Measurements from ENCODE around the gene THYN1. TPM values are rescaled to one million over a fixed set of nuclear protein-coding genes. Genes with fewer than 3 reads are reported as not detected.
"Not testable (repeated sequence)": the region's sequence is repeated elsewhere in the genome, so short reads cannot be mapped to it uniquely, and the experiment has no call there.

Gene THYN1
- total RNA-seq, 1 donor from 2014 or later, result 27.7 TPM

DNA sequence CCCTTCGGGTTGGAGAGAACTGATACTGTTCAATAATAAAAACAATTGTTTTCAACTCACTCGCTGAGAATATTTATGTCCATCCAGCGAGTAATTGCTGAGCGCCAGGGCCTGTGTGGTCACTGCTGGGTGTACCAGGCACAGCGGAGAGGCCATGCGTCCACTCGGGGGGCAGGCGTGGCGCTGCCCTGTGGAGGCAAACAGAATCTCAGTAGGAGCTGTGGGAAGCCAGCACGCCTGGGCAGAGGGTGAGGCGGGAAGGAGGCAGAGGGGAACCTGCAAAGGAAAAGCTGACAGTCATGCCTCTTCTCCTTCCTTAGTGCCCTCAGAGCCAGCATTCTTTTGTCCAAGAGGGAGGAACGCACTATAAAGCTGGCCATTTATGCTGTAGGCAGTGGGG, 34.4 kb upstream of the THYN1 start:
- no peak overlapping the region for H3K27ac Mint-ChIP-seq
- ATAC-seq (ENCODE audit: low read depth), result no peak
- ChIA-PET CTCF (no interaction called here), POLR2A (no interaction called here)
- no peaks in the 10 kb centered on the region for H3K9me3 Mint-ChIP-seq
- TF ChIP-seq, protein P1, sequence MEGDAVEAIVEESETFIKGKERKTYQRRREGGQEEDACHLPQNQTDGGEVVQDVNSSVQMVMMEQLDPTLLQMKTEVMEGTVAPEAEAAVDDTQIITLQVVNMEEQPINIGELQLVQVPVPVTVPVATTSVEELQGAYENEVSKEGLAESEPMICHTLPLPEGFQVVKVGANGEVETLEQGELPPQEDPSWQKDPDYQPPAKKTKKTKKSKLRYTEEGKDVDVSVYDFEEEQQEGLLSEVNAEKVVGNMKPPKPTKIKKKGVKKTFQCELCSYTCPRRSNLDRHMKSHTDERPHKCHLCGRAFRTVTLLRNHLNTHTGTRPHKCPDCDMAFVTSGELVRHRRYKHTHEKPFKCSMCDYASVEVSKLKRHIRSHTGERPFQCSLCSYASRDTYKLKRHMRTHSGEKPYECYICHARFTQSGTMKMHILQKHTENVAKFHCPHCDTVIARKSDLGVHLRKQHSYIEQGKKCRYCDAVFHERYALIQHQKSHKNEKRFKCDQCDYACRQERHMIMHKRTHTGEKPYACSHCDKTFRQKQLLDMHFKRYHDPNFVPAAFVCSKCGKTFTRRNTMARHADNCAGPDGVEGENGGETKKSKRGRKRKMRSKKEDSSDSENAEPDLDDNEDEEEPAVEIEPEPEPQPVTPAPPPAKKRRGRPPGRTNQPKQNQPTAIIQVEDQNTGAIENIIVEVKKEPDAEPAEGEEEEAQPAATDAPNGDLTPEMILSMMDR (IDR thresholded peaks at IDR 0.05), result no peak
- no peaks in the 10 kb centered on the region for H3K36me3 Mint-ChIP-seq (ENCODE audit: low read depth)
- H3K4me3 Mint-ChIP-seq, result no peak overlapping the region
- H3K27me3 Mint-ChIP-seq, result peaks cover 10% of the 10 kb centered on the region
- no peaks in the 10 kb centered on the region for H3K4me1 Mint-ChIP-seq
- no peak for DNase-seq
- intact Hi-C loops (cut with micrococcal nuclease), result no loop called here

DNA sequence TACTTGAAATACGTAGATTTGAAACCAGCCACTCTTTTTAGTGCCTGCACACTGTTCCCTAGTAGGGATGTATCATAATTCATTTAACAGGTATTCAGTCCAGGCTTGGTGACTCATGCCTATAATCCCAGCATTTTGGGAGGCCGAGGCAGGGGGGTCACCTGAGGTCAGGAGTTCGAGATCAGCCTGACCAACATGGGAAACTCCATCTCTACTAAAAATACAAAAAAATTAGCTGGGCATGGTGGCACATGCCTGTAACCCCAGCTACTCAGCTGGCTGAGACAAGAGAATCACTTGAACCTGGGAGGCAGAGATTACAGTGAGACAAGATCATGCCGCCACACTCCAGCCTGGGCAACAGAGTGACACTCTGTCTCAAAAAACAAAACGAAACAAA, 31.2 kb upstream of the THYN1 start:
- CTCF ChIA-PET; H3K9me3 Mint-ChIP-seq; H3K4me3 Mint-ChIP-seq; H3K4me1 Mint-ChIP-seq; ATAC-seq (ENCODE audit: low read depth); H3K27ac Mint-ChIP-seq; H3K36me3 Mint-ChIP-seq (ENCODE audit: low read depth); DNase-seq; intact Hi-C loops (cut with micrococcal nuclease); POLR2A ChIA-PET: not testable (repeated sequence)
- H3K27me3 Mint-ChIP-seq, result peaks cover 24% of the 10 kb centered on the region

DNA sequence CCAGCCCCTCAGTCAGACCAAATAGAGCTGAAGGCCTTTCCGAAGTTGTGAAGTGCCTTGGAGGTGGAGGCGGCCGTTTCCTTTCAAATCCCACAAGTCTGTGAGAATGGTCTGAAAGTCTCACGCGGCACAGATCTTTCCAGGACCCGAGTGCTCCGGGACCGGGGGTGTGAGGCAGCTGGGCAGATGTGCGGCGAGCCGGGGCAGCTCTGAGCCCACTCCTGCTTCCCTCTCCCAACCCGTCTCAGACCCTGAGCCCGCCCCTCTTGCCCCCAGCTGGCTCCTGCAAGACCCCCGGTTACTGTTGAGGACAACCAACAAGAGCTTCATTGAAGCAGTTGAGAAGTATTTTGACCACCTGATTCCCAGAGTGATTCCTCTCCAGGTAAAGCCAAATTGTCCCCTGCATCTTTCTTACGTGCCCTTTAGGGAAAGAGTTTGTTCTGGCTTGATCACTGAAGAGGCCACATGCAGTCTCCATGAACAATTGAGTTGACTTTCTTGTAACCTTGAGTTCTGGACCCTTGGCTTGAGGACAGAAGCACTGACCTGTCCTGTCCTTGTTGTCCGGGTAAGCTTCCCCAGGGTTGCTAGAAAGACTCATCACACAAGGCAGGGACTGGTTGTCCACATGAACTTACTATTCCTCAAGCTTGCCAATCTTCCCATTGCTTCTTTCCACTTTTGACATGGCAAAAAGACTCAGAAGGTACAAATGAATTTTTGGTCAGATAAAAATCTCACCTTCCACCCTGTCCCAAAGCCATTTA, 30.5 kb upstream of the THYN1 start:
- intact Hi-C loops (cut with micrococcal nuclease), result no loop called here
- TF ChIP-seq, protein P1 (IDR thresholded peaks at IDR 0.05), result no peak
- no peak for ATAC-seq (ENCODE audit: low read depth)
- H3K9me3 Mint-ChIP-seq, result no peaks in the 10 kb centered on the region
- peaks cover 29% of the 10 kb centered on the region for H3K27me3 Mint-ChIP-seq
- no peak for DNase-seq
- no peak overlapping the region for H3K4me3 Mint-ChIP-seq
- CTCF ChIA-PET, result no interaction called here
- H3K4me1 Mint-ChIP-seq, result no peaks in the 10 kb centered on the region
- no peaks in the 10 kb centered on the region for H3K36me3 Mint-ChIP-seq (ENCODE audit: low read depth)
- POLR2A ChIA-PET, result no interaction called here
- H3K27ac Mint-ChIP-seq, result no peak overlapping the region

DNA sequence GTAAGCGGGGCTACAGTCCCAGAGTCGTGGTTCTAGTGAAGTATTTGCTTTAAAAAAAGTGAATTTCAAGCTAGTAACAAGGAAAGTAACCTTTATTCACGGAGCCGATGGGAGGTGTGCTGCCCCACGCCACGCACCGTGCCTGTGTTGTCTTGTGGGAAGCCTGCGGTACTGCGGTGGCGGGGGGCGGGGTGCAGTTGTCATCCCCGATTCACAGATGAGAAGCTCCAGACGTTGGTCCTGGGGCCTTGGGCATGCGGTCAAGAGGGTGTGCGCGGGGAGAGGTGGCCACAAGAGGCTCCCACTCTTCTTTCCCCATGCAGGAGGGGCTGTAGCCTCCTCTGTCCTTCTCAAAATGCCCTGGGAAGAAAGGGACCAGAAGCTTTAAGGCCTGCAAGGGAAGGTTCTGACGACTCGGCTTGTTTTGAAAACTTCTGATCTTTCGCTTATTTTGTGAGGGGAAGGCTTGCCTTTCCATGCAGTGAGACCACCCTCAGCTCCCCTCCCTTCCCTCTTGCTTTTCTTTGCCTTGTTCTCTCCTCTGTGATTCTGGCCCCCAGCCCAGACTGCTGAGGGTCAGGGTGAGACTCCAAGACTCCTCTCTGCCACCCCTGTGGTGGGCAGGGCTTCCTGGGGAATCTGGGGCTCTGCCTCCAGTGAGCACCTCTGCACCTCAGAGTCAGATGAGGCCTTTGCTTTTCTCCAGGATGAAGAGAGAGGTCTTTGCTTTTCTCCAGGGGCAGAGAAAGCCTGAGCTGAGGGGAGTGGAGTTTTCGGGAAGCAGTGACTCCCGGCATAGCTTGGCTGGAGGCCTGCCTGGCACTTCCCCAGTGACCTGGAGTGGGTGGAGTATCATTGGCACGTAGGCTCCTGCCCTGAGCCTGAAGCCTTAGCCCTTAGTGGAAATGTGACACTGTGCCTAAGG, 29.2 kb upstream of the THYN1 start:
- ChIA-PET CTCF (no interaction called here), POLR2A (no interaction called here)
- no peak for ATAC-seq (ENCODE audit: low read depth)
- Mint-ChIP-seq H3K4me3 (no peak overlapping the region), H3K27ac (no peak overlapping the region), H3K27me3 (peaks cover 40% of the 10 kb centered on the region), H3K36me3 (ENCODE audit: low read depth) (no peaks in the 10 kb centered on the region), H3K9me3 (no peaks in the 10 kb centered on the region), H3K4me1 (peaks cover 2% of the 10 kb centered on the region)
- intact Hi-C loops (cut with micrococcal nuclease), result no loop called here
- no peak for DNase-seq
- TF ChIP-seq, protein P1 (IDR thresholded peaks at IDR 0.05), result no peak

DNA sequence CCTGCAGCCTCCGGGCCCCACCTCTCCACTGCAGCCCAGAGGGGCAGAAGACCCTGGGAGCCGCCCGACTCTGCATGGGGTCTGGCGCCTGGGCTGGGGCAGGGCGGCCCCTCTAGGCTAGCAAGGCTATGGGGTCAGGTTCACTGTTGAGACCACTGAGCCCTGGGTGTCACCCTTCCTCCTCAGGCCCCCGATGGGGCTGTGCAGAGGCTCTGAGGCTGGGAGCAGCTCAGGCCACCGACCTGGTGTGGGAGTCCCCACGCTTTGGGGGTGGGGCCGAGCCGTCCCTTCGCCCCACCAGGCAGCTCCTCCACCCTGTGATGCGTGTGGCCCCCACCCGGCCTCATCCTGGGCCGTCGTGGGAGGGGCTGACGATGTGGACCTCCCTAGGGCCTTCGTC, 28.5 kb upstream of the THYN1 start:
- CTCF ChIA-PET; DNase-seq; ATAC-seq (ENCODE audit: low read depth); POLR2A ChIA-PET; H3K27ac Mint-ChIP-seq; H3K4me3 Mint-ChIP-seq; H3K4me1 Mint-ChIP-seq; H3K9me3 Mint-ChIP-seq; H3K36me3 Mint-ChIP-seq (ENCODE audit: low read depth): not testable (repeated sequence)
- H3K27me3 Mint-ChIP-seq, result peaks cover 44% of the 10 kb centered on the region
- intact Hi-C loops (cut with micrococcal nuclease), result loop anchor here (2.0 kb wide), 1 partner anchor 63 kb away; no protein-coding TSS in a partner anchor

DNA sequence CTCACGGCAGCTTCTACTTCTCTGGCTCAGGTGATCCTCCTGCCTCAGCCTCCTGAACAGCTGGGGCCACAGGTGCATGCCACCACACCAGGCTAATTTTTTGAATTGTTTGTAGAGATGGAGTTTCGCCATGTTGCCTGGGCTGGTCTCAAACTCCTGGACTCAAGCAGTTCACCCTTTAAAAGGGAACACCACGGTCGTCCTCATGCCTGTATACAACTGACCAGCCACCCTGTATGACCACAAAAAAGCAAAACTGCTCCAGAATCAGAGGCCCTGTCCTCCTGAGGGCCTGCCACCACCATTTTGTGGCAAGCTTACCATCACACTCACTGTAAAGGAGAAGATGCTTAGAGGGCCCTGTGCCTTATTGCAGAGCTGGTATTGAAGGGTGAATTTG, 25.2 kb upstream of the THYN1 start:
- DNase-seq, result no peak
- TF ChIP-seq, protein P1 (IDR thresholded peaks at IDR 0.05), result no peak
- peaks cover 18% of the 10 kb centered on the region for H3K4me1 Mint-ChIP-seq
- intact Hi-C loops (cut with micrococcal nuclease), result loop anchor here (5.0 kb wide), 1 partner anchor 54 kb away; the partner anchor contains the start of gene GLB1L2
- H3K4me3 Mint-ChIP-seq, result no peak overlapping the region
- no peaks in the 10 kb centered on the region for H3K9me3 Mint-ChIP-seq
- CTCF ChIA-PET, result interaction anchor here (1.0 kb wide), 1 partner anchor 14 kb away, joined by 3 read pairs; no protein-coding TSS in a partner anchor
- POLR2A ChIA-PET, result no interaction called here
- H3K36me3 Mint-ChIP-seq (ENCODE audit: low read depth), result no peaks in the 10 kb centered on the region
- no peak for ATAC-seq (ENCODE audit: low read depth)
- H3K27me3 Mint-ChIP-seq, result peaks cover 60% of the 10 kb centered on the region
- no peak overlapping the region for H3K27ac Mint-ChIP-seq
